Activated T-cell treated with anti-CD3 and anti-CD28 coated beads for 1 hour (primary cell): Measurements from ENCODE around the gene FOXP1.

ENCODE experiments used
- DNase-seq: peaks from one replicate; pipeline ENCODE4 v3.0.0-alpha.2; 2020; ENCODE audit warnings: low read depth

The FOXP1 gene

GRCh38 chr3:71206305-71207165 lies 377.0 kb downstream of the FOXP1 start:
- DNase-seq, result no peak

- DNase-seq, result no peak
Observed at GRCh38 chr3:71203727-71204488, 379.6 kb downstream of the FOXP1 start.

- no peak for DNase-seq
Observed at GRCh38 chr3:71202848-71203533, 380.5 kb downstream of the FOXP1 start.

- no peak for DNase-seq
Observed at GRCh38 chr3:71201939-71202338, 381.6 kb downstream of the FOXP1 start.

- no peak for DNase-seq
Observed at GRCh38 chr3:71197841-71198565, 385.5 kb downstream of the FOXP1 start.

GRCh38 chr3:71195492-71195891 lies 388.0 kb downstream of the FOXP1 start:
- DNase-seq, result no peak

- DNase-seq, result no peak
Observed at GRCh38 chr3:71194785-71195184, 388.7 kb downstream of the FOXP1 start.

- no peak for DNase-seq
Observed at GRCh38 chr3:71191031-71191482, 392.5 kb downstream of the FOXP1 start.

GRCh38 chr3:71189480-71189879 lies 394.0 kb downstream of the FOXP1 start:
- DNase-seq, result no peak

GRCh38 chr3:71187715-71188114 lies 395.8 kb downstream of the FOXP1 start:
- no peak for DNase-seq

- DNase-seq, result no peak
Observed at GRCh38 chr3:71186801-71187200, 396.7 kb downstream of the FOXP1 start.

- DNase-seq, result peak; percentile 16
Observed at GRCh38 chr3:71185733-71186455, 397.6 kb downstream of the FOXP1 start.

- DNase-seq, result no peak
Observed at GRCh38 chr3:71184252-71184651, 399.3 kb downstream of the FOXP1 start.

GRCh38 chr3:71183549-71183948 lies 400.0 kb downstream of the FOXP1 start:
- DNase-seq, result no peak

- no peak for DNase-seq
Observed at GRCh38 chr3:71180524-71180923, 403.0 kb downstream of the FOXP1 start.

GRCh38 chr3:71177375-71177774 lies 406.2 kb downstream of the FOXP1 start:
- no peak for DNase-seq

GRCh38 chr3:71176366-71176765 lies 407.2 kb downstream of the FOXP1 start:
- no peak for DNase-seq

GRCh38 chr3:71175691-71176365 lies 407.7 kb downstream of the FOXP1 start:
- DNase-seq, result no peak

- DNase-seq, result no peak
Observed at GRCh38 chr3:71172951-71173350, 410.6 kb downstream of the FOXP1 start.

GRCh38 chr3:71172189-71172588 lies 411.3 kb downstream of the FOXP1 start:
- no peak for DNase-seq

- DNase-seq, result no peak
Observed at GRCh38 chr3:71171247-71171646, 412.3 kb downstream of the FOXP1 start.
